GM19372 (cell line): Measurements from ENCODE around the gene TRIP13.
A peak's percentile ranks its signal among the peaks of the same experiment; 100 is the strongest.
"Not testable (repeated sequence)": the region's sequence is repeated elsewhere in the genome, so short reads cannot be mapped to it uniquely, and the experiment has no call there.

Experiments used
- ATAC-seq: cut with Tn5 transposase; IDR thresholded peaks from one replicate; pipeline ENCODE4 v1.9.1; 2021; ENCODE audit warnings: mild to moderate bottlenecking, low read depth, moderate library complexity; ENCODE audit not compliant: unreplicated experiment

Gene TRIP13

GRCh38 chr5:916441-917293 lies 24.0 kb downstream of the TRIP13 start:
- no peak for ATAC-seq

- ATAC-seq: not testable (repeated sequence)
Measured at GRCh38 chr5:918717-919116, 26.0 kb downstream of the TRIP13 start.

- ATAC-seq: no peak
Measured at GRCh38 chr5:919356-920000, 26.8 kb downstream of the TRIP13 start.

- ATAC-seq: no peak
Measured at GRCh38 chr5:920321-920720, 27.6 kb downstream of the TRIP13 start.

DNA sequence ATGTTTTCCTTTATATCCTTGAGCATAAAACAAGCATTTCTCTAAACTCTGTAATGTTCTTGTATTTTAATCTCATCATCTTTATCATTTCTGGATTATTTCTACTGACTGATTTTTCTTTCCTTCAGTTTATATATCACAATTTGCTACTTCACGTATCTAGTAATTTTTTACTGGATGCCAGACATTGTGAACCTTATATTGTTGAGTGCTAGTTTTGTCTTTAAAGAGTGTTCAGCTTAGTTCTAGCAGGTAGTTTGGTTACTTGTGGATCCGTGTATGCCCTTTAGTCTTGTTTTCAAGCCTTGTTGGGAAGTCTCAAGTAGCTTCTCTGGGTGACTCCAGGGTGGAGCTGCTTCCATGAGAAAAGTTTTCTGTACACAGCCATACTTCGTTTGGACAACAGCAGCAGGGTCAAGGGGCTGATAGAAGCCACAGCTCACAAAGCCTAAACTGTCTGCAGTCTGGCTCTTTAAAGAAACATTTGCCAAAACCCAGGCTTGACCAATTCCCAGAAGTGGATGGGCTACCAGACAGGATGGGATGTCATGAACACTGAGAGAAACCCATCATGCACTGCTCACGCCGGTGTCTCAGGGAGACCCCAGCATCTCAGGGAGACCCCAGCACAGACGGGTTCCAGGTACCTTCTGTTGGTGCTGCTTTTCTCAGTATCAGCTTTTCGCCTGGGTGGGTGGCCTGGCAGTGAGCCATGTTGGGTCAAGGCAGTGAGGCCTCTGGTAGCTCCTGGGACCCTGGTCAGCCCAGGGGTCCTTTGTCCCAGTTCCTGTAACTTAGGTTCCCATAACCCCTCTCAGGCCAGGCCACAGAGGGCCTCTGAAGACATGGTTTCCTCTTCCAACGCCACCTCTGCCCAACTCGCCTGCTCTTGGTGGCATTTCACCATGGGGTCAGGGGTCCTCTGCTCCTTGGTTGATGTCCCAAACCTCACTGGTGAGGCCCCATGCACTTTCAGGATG lies 29.1 kb downstream of the TRIP13 start:
- ATAC-seq: no peak

DNA sequence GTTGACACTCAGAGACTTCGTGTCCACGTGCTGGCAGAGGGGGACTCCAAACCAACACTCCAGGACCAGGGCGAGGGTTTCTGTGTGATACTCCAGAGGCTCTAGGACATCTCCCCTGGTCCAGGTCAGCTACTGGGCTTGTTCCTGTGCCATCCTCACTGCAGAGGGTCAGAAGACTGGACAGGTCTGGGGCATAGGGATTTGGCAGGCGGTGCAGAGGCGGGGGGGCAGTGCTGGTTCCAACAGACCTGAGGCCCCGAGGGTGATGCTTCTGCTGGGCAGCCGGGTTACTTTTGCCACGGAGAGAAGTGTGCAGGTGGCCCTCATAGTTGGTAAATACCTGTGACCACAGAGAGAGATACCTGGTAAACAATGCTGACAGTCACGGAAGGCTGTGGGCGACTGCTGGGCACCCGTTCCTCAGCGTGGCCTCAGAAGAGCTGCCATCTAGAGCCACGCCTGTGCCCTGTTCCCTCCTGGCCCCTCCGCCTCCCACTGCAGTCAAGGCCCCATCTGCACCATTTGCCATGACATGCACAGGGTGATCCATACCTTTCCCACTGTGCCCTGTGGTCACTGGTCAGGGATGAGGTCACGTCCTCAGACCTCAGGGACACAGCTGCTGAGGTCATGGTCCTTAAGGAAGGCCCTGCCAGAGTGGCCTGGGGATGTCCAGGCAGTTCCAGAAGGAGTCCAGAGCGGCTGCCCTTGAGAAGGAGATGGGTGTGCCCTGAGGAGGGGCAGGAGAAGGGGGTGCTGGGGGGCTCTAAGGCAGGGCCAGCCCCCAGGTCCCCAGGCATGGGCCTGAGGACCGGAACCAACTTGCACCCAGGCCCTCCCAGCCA lies 30.0 kb downstream of the TRIP13 start:
- no peak for ATAC-seq

DNA sequence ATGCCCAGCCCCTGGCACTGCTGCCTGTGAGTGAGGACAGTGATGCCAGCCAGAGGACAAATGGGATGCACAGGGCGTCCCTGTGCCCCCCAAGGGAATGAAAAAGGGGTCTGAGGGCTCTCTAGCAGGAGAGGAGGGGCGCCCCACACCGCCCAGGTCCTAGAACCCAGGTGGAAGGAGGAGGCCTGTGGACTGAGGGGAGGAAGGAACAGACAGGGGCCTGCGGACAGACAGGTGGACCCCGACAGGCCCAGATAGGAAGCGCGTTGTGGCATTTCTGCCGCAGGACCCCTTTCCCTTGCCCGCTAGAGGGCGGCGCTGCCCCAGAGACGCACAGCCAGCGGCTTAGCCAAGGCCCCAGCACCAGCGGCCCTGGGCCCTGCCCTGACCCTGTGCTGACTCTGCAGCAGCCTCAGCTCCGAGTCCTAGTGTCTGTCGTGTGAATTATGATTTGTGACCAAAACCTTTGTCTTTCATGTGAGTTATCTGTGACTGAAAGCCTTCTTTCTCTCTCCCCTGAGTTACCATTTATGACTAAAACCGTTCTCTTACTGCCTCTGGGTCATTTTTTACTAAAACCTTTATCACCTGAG lies 30.7 kb downstream of the TRIP13 start:
- ATAC-seq: peak; percentile 92

GRCh38 chr5:926417-927171 lies 33.9 kb downstream of the TRIP13 start:
- ATAC-seq: no peak

- ATAC-seq: no peak
Measured at GRCh38 chr5:927172-928015, 34.7 kb downstream of the TRIP13 start.

GRCh38 chr5:929182-929581 lies 36.5 kb downstream of the TRIP13 start:
- ATAC-seq: not testable (repeated sequence)

DNA sequence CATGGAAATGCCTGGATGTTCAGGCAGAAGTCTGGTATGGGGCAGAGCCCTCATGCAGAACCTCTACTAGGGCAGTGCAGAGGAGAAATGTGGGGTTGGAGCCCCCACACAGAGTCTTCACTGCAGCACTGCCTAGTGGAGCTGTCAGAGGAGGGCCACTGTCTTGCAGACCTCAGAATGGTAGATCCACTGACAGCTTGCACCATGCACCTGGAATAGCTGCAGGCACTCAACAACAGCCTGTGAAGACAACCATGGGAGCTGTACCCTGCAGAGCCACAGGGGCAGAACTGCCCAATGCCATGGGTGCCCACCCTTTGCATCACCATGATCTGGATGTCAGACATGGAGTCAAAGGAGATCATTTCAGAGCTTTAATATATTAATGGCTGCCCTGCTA lies 36.9 kb downstream of the TRIP13 start:
- no peak for ATAC-seq

- ATAC-seq: no peak
Measured at GRCh38 chr5:930866-931265, 38.2 kb downstream of the TRIP13 start.

DNA sequence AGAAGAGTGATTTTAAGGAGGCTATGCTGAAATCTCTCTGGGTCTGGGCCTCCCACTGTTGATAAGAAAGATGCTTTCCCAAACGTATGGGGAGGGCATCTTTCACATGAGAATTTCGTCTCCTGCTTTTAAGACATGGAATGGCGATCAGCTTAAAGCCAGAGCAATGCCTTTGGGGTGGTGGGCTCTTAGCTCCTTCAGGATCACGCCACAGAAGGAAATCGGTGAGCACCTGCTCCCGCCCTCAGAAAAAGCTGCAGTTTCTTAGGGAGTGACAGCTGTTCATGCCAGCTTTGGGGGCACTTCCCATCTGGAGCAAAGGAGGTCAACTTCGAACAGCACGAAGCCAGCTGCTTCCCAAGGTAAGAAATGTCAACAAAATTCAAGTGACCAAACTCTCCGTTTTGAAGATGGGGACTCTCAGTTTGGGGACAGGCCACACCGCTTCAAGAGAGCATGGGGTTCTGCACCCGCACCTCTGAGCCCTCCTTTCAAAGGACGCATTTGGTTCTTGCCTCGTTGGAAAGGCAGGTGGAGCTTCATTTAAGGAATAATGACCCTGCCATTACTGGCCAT lies 39.0 kb downstream of the TRIP13 start:
- no peak for ATAC-seq

GRCh38 chr5:932151-932627 lies 39.5 kb downstream of the TRIP13 start:
- ATAC-seq: no peak

DNA sequence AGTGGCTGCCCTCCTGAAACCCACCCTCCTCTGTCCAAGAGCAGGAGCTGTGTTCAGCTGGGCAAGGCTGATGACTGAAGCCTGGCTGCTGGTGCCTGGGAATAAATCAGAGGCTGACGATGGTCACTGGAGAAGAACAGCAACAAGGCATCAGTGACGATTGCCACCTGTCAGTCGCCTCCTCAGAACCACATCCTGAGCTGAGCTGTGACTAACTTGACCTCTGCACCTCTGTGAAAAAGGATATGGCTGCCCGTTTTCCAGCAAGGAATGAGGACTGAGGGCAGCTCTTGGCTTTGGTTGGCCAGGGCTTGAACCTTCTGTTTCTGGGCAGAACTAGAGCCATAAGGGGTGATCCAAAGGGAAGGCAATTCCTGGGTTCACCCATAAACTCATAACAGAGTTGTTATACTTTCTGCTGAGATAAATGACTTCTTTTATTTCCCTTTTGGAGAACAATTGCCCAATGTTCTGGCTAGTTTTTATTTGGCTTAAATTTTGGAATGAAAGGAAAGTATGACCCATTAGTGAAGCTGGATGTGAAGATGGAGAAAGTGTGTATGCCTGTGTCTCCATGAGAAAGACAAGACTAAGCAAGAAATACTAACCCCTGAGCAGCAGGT lies 40.1 kb downstream of the TRIP13 start:
- ATAC-seq: no peak

- no peak for ATAC-seq
Measured at GRCh38 chr5:933251-933861, 40.7 kb downstream of the TRIP13 start.

- ATAC-seq: not testable (repeated sequence)
Measured at GRCh38 chr5:933951-934350, 41.3 kb downstream of the TRIP13 start.
